Neural cell (in vitro differentiated cells): ENCODE data around the gene ARFGAP3.

ENCODE experiments used
- EP300 ChIP-seq: fragments of 450-650 bp; conservative IDR thresholded peaks from 2 replicates; pipeline ENCODE4 v1.6.1; 2014; ENCODE audit warnings: antibody characterized with exemption, mild to moderate bottlenecking, moderate library complexity; ENCODE audit not compliant: poor library complexity, severe bottlenecking
- EZH2 ChIP-seq: fragments of 200-600, 300-800 bp; shearing (Covaris generic), sonication (generic); IDR thresholded peaks from 2 replicates; pipeline ENCODE4 v1.6.1; 2014; ENCODE audit warnings: antibody characterized with exemption, low read length, borderline replicate concordance, mild to moderate bottlenecking; ENCODE audit not compliant: insufficient read depth, poor library complexity, severe bottlenecking
- MXI1 ChIP-seq: fragments of 450-650 bp; conservative IDR thresholded peaks from 2 replicates; pipeline ENCODE4 v1.6.1; 2014; ENCODE audit warnings: antibody characterized with exemption, mild to moderate bottlenecking; ENCODE audit not compliant: poor library complexity, severe bottlenecking
- POLR2AphosphoS5 ChIP-seq: IDR thresholded peaks from 2 replicates; pipeline ENCODE4 v1.6.1; 2012
- REST ChIP-seq: IDR thresholded peaks from 2 replicates; pipeline ENCODE4 v1.6.1; 2012; ENCODE audit warnings: borderline replicate concordance
- SMC3 ChIP-seq: fragments of 450-650 bp; conservative IDR thresholded peaks from 2 replicates; pipeline ENCODE4 v1.6.1; 2014; ENCODE audit warnings: antibody characterized with exemption, mild to moderate bottlenecking, moderate library complexity; ENCODE audit not compliant: poor library complexity
- TAF1 ChIP-seq: IDR thresholded peaks from 2 replicates; pipeline ENCODE4 v1.6.1; 2012; ENCODE audit warnings: low read depth
- TF ChIP-seq, protein P1 (sequence below): fragments of 450-650 bp; IDR thresholded peaks from 2 replicates; pipeline ENCODE4 v1.5.1; 2014; ENCODE audit warnings: antibody characterized with exemption, mild to moderate bottlenecking, moderate library complexity; ENCODE audit not compliant: poor library complexity, severe bottlenecking

DNA sequence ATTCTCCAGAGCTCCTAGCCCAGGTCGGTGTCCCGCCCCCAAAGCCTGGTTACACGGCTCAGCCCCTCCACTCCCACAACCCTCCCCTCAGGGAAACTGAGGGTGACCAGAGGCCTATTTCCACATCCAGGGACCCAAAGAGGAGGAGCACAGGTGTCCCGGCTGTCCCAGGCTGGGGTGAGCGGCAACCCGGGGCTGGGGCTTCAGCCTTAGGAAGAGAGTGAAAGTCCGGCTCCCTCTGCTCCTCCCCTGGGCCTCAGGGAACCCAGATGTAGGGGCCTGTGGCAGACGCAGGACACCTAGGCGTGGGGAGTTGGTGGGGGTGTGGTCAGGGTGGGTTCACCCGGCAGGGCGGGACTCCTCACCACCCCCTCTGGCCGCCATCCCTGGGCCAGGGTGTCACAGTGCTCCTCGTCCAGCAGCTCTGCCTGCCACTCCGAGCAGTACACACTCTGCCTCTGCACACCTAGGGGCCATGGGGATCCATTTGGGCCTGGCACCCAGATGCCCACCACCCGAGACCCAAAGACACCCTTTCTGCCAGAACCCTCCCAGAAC, 63.1 kb downstream of the ARFGAP3 start:
- no peak for TF ChIP-seq EP300
- no peak for TF ChIP-seq MXI1
- TF ChIP-seq, protein P1, sequence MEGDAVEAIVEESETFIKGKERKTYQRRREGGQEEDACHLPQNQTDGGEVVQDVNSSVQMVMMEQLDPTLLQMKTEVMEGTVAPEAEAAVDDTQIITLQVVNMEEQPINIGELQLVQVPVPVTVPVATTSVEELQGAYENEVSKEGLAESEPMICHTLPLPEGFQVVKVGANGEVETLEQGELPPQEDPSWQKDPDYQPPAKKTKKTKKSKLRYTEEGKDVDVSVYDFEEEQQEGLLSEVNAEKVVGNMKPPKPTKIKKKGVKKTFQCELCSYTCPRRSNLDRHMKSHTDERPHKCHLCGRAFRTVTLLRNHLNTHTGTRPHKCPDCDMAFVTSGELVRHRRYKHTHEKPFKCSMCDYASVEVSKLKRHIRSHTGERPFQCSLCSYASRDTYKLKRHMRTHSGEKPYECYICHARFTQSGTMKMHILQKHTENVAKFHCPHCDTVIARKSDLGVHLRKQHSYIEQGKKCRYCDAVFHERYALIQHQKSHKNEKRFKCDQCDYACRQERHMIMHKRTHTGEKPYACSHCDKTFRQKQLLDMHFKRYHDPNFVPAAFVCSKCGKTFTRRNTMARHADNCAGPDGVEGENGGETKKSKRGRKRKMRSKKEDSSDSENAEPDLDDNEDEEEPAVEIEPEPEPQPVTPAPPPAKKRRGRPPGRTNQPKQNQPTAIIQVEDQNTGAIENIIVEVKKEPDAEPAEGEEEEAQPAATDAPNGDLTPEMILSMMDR: no peak
- no peak for TF ChIP-seq EZH2
- TF ChIP-seq TAF1: no peak
- no peak for TF ChIP-seq REST
- TF ChIP-seq SMC3: no peak
- no peak for TF ChIP-seq POLR2AphosphoS5
